NT2/D1 (cell line): ENCODE measurements around the gene UPF2.

Source experiments
- SUZ12 ChIP-seq: IDR thresholded peaks from 2 replicates; pipeline ENCODE4 v1.6.1; 2011; ENCODE audit not compliant: insufficient read length, insufficient read depth; ENCODE audit errors: extremely low read depth
- ZNF274 ChIP-seq: IDR thresholded peaks from 2 replicates; pipeline ENCODE4 v1.6.1; 2011; ENCODE audit warnings: mild to moderate bottlenecking, low read depth, low read length

GRCh38 chr10:11927746-11928145 lies 114.9 kb downstream of the UPF2 start:
- no peak for TF ChIP-seq ZNF274
- TF ChIP-seq SUZ12, result no peak
